Calu3 (cell line): ENCODE data around the gene SIGMAR1. TPM values are rescaled to one million over a fixed set of nuclear protein-coding genes. Genes with fewer than 3 reads are reported as not detected.

Experiments used
- BruUV-seq: library from RNA; stranded (reverse); fragments of 400-500 nt; replicated peaks from 2 replicates; lab custom pipeline; 2021; lab: Mats Ljungman, UMichigan
- CTCF ChIA-PET: fragments of 300-600 bp; sonication (Branson Sonifier 250); formaldehyde crosslinking; loops from one replicate; lab custom pipeline; 2022; ENCODE audit warnings: antibody characterized with exemption; lab: Charles Lee
- DNase-seq: peaks from one replicate; pipeline ENCODE4 v3.0.0; 2022
- H3K27ac Mint-ChIP-seq: one replicate; pipeline ENCODE4 v1.8.0; 2022; ENCODE audit warnings: mixed read lengths; ENCODE audit not compliant: unreplicated experiment
- H3K27me3 Mint-ChIP-seq: one replicate; pipeline ENCODE4 v1.8.0; 2022; ENCODE audit warnings: mixed read lengths; ENCODE audit not compliant: unreplicated experiment
- H3K36me3 Mint-ChIP-seq: one replicate; pipeline ENCODE4 v1.8.0; 2022; ENCODE audit warnings: mild to moderate bottlenecking, moderate library complexity, mixed read lengths; ENCODE audit not compliant: insufficient read depth, unreplicated experiment
- H3K4me1 Mint-ChIP-seq: one replicate; pipeline ENCODE4 v1.8.0; 2022; ENCODE audit warnings: mild to moderate bottlenecking, low read depth, mixed read lengths; ENCODE audit not compliant: unreplicated experiment
- H3K4me3 Mint-ChIP-seq: one replicate; pipeline ENCODE4 v1.8.0; 2022; ENCODE audit warnings: mild to moderate bottlenecking, low read depth, moderate library complexity, mixed read lengths; ENCODE audit not compliant: unreplicated experiment
- H3K9me3 Mint-ChIP-seq: one replicate; pipeline ENCODE4 v1.8.0; 2022; ENCODE audit warnings: low read depth, mixed read lengths; ENCODE audit not compliant: unreplicated experiment
- CTCF ChIP-seq: fragments of 200-600 bp; IDR thresholded peaks from one replicate; pipeline ENCODE4 v1.8.0; 2022; ENCODE audit warnings: antibody characterized with exemption; ENCODE audit not compliant: unreplicated experiment
- intact Hi-C: fragments of 100-400 bp; cut with micrococcal nuclease; formaldehyde crosslinking; loops from one replicate; pipeline ENCODE4 v1.10.0; 2022; ENCODE audit not compliant: unreplicated experiment
- total RNA-seq: library from RNA; stranded (reverse); gene quantifications from 2 replicates; pipeline ENCODE4 v1.2.3, GENCODE V29; 2022

Gene SIGMAR1
- total RNA-seq, 1 experiment from 2014 or later: 65.6 TPM

- H3K9me3 Mint-ChIP-seq: no peaks in the 10 kb centered on the region
- CTCF ChIA-PET: no interaction called here
- no peak for TF ChIP-seq CTCF
- H3K36me3 Mint-ChIP-seq: peaks cover 24% of the 10 kb centered on the region
- intact Hi-C loops: no loop called here
- H3K4me3 Mint-ChIP-seq: peak overlapping the region; percentile 86
- DNase-seq: no peak
- H3K4me1 Mint-ChIP-seq: peaks cover 29% of the 10 kb centered on the region
- no TSS peak for BruUV-seq
- H3K27ac Mint-ChIP-seq: peak overlapping the region; percentile 21
- H3K27me3 Mint-ChIP-seq: peaks cover 20% of the 10 kb centered on the region
These were observed 13.7 kb upstream of the SIGMAR1 start for GRCh38 chr9:34651321-34651720.

- Mint-ChIP-seq H3K27me3 (peaks cover 20% of the 10 kb centered on the region), H3K27ac (no peak overlapping the region), H3K4me1 (peaks cover 29% of the 10 kb centered on the region), H3K4me3 (no peak overlapping the region), H3K36me3 (peaks cover 26% of the 10 kb centered on the region), H3K9me3 (no peaks in the 10 kb centered on the region)
- CTCF ChIA-PET: no interaction called here
- DNase-seq: no peak
- no TSS peak for BruUV-seq
- TF ChIP-seq CTCF: no peak
- intact Hi-C loops: no loop called here
These were observed 13.2 kb upstream of the SIGMAR1 start for GRCh38 chr9:34650816-34651215.

GRCh38 chr9:34648673-34649072 lies 11.1 kb upstream of the SIGMAR1 start:
- TF ChIP-seq CTCF: no peak
- no peak overlapping the region for H3K27ac Mint-ChIP-seq
- peaks cover 21% of the 10 kb centered on the region for H3K36me3 Mint-ChIP-seq
- H3K27me3 Mint-ChIP-seq: peaks cover 3% of the 10 kb centered on the region
- CTCF ChIA-PET: no interaction called here
- no peak for DNase-seq
- intact Hi-C loops: no loop called here
- H3K4me3 Mint-ChIP-seq: no peak overlapping the region
- no TSS peak for BruUV-seq
- peaks cover 29% of the 10 kb centered on the region for H3K4me1 Mint-ChIP-seq
- H3K9me3 Mint-ChIP-seq: no peaks in the 10 kb centered on the region

GRCh38 chr9:34647651-34648050 lies 10.1 kb upstream of the SIGMAR1 start:
- H3K27me3 Mint-ChIP-seq: no peaks in the 10 kb centered on the region
- H3K27ac Mint-ChIP-seq: peak overlapping the region; percentile 61
- H3K9me3 Mint-ChIP-seq: no peaks in the 10 kb centered on the region
- H3K36me3 Mint-ChIP-seq: peaks cover 21% of the 10 kb centered on the region
- peaks cover 22% of the 10 kb centered on the region for H3K4me1 Mint-ChIP-seq
- peak overlapping the region; percentile 74 for H3K4me3 Mint-ChIP-seq
- intact Hi-C loops: no loop called here
- TSS peak; percentile 18 for BruUV-seq
- CTCF ChIA-PET: no interaction called here
- TF ChIP-seq CTCF: no peak
- no peak for DNase-seq
